Activated CD4-positive, alpha-beta memory T cell treated with anti-CD3 and anti-CD28 coated beads, Interleukin-2, amount 10 ng/mL, durations not matched to agents 7 days and 5 days (primary cell): ENCODE results near the gene SLC35C1. TPM values are rescaled to one million over a fixed set of nuclear protein-coding genes. Genes with fewer than 3 reads are reported as not detected.

Experiments
- CTCF ChIA-PET: fragments of 350-600 bp; sonication (Branson Sonifier 250); formaldehyde crosslinking; loops from one replicate; lab custom pipeline; 2021; ENCODE audit warnings: antibody characterized with exemption, inconsistent platforms; lab: Charles Lee
- POLR2A ChIA-PET: fragments of 350-600 bp; sonication (Branson Sonifier 250); formaldehyde crosslinking; loops from one replicate; lab custom pipeline; 2021; ENCODE audit warnings: antibody characterized with exemption; lab: Charles Lee
- DNase-seq: peaks from one replicate; pipeline ENCODE4 v3.0.0-alpha.2; 2020
- H3K27ac Mint-ChIP-seq: one replicate; pipeline ENCODE4 v1.8.0; 2021; ENCODE audit warnings: mild to moderate bottlenecking, mixed read lengths
- H3K27me3 Mint-ChIP-seq: one replicate; pipeline ENCODE4 v1.8.0; 2021; ENCODE audit warnings: mixed read lengths
- H3K36me3 Mint-ChIP-seq: one replicate; pipeline ENCODE4 v1.8.0; 2021; ENCODE audit warnings: low read depth, mixed read lengths
- H3K4me1 Mint-ChIP-seq: one replicate; pipeline ENCODE4 v1.8.0; 2021; ENCODE audit warnings: mixed read lengths
- H3K4me3 Mint-ChIP-seq: one replicate; pipeline ENCODE4 v1.8.0; 2021; ENCODE audit warnings: mild to moderate bottlenecking, mixed read lengths
- H3K9me3 Mint-ChIP-seq: one replicate; pipeline ENCODE4 v1.8.0; 2021; ENCODE audit warnings: mixed read lengths
- total RNA-seq, 2 experiments: library from RNA; stranded (reverse); gene quantifications; one replicate each; pipeline ENCODE4 v1.2.3, GENCODE V29; 2021

SLC35C1 gene
- 10 to 100 TPM; 15.0 to 17.5 TPM for total RNA-seq

- Mint-ChIP-seq H3K27ac (peak within 1 kb of the TSS; percentile 83), H3K9me3 (no peaks in the 10 kb centered on the region), H3K36me3 (peaks cover 27% of the 10 kb centered on the region), H3K27me3 (no peaks in the 10 kb centered on the region), H3K4me3 (peak within 1 kb of the TSS; percentile 91), H3K4me1 (peaks cover 44% of the 10 kb centered on the region)
- peak; percentile 98 for DNase-seq
- POLR2A ChIA-PET = interaction anchor here (0.6 to 3.9 kb wide), 15 partner anchors 8 to 650 kb away, joined by 3 to 30 read pairs (median 8); partner anchors contain the start of genes CRY2 and PEX16
- CTCF ChIA-PET = interaction anchor here (0.5 to 3.3 kb wide), 6 partner anchors 20 to 201 kb away, joined by 4 to 20 read pairs (median 10); no protein-coding TSS in a partner anchor
Measured at GRCh38 chr11:45804761-45805304, at the start of gene SLC35C1. SLC35C1 (plus strand) TSS chr11:45805149; CDS start chr11:45805802, 653 bp downstream.

- DNase-seq = no peak
- H3K9me3 Mint-ChIP-seq = no peaks in the 10 kb centered on the region
- ChIA-PET POLR2A (no interaction called here), CTCF (interaction anchor here (0.9 kb wide), 1 partner anchor 16 kb away, joined by 4 read pairs; no protein-coding TSS in a partner anchor)
- no peaks in the 10 kb centered on the region for H3K4me1 Mint-ChIP-seq
- no peaks in the 10 kb centered on the region for H3K36me3 Mint-ChIP-seq
- no peak overlapping the region for H3K4me3 Mint-ChIP-seq
- H3K27me3 Mint-ChIP-seq = peaks cover 7% of the 10 kb centered on the region
- H3K27ac Mint-ChIP-seq = no peak overlapping the region
Measured at GRCh38 chr11:45755281-45755859, 49.6 kb upstream of the SLC35C1 start.

DNA sequence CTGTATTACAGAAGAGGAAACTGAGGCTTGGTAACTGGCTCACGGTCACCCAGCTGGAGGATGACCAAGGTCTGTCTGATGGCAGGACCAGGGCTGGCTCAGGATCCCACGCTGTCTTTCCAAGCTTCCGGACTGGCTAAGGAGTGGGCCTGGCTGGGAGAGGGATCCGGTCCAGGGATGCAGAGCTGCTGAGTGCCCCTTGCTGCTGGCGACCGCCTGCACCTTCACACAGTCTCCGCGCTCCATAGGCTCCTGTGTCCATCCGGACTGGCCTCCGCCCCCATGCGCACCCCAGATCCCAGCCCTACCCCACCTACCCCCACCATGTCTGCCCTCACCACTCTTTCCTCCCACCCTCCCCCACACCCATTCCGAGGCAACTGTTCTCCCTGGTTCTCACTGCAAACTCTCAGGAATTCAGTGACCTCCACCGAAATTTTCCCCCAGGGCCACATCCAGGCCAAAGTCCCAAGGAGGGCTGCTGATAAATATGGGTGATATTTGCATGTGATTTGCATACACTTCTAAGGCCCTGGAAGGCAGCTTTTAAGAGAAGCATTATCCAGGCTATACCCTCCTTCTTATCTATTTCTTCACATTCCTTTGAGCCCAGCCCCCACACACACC, 48.5 kb upstream of the SLC35C1 start:
- no peak overlapping the region for H3K4me3 Mint-ChIP-seq
- POLR2A ChIA-PET = no interaction called here

DNA sequence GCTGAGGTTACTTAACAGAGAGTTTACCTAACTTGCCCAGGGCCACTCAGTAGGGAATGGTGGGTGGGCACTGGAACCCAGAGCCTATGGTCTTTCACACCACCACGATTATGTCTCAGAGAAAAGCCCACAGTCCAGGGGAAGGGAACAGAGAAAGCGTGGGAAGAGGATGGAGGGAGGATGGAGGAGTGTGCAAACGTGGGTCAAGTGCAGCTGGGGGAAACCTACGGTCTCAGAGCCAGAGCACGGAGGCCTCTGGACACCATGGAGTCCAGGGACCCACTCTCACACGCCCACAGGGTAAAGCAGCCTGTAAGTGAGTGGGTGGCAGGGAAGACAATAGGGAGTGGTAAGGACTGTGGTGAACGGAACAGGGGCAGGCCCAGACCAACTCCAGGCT, 47.3 kb upstream of the SLC35C1 start:
- Mint-ChIP-seq H3K36me3 (no peaks in the 10 kb centered on the region), H3K9me3 (no peaks in the 10 kb centered on the region), H3K27me3 (peaks cover 3% of the 10 kb centered on the region), H3K4me1 (no peaks in the 10 kb centered on the region), H3K27ac (no peak overlapping the region), H3K4me3 (no peak overlapping the region)
- ChIA-PET CTCF (interaction anchor here (2.0 kb wide), 1 partner anchor 14 kb away, joined by 8 read pairs; no protein-coding TSS in a partner anchor), POLR2A (no interaction called here)
- DNase-seq = no peak

More for the DNA sequence above, 48.5 kb upstream of the SLC35C1 start:
- peaks cover 3% of the 10 kb centered on the region for H3K27me3 Mint-ChIP-seq
- no peak overlapping the region for H3K27ac Mint-ChIP-seq
- no peaks in the 10 kb centered on the region for H3K9me3 Mint-ChIP-seq
- no peak for DNase-seq
- no peaks in the 10 kb centered on the region for H3K36me3 Mint-ChIP-seq
- CTCF ChIA-PET = interaction anchor here (0.6 kb wide), 1 partner anchor 1105 kb away, joined by 3 read pairs; no protein-coding TSS in a partner anchor
- H3K4me1 Mint-ChIP-seq = no peaks in the 10 kb centered on the region

DNA sequence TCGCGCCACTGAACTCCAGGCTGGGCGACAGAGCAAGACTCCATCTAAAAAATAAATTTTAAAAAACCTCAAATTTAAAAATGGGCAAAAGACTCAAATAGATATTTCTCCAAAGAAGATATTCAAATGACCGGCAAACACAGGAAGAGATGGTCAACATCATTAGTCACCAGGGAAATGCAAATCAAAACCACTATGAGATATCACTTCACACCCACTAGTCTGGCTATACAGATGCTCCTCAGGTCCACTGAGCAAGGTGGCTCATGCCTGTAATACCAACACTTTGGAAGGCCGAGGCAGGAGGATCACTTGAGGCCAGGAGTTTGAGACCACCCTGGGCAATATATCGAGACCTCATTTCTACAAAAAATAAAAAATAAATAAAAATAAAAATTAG, 43.3 kb upstream of the SLC35C1 start:
- Mint-ChIP-seq H3K36me3 (no peaks in the 10 kb centered on the region), H3K9me3 (no peaks in the 10 kb centered on the region), H3K4me1 (no peaks in the 10 kb centered on the region), H3K4me3 (no peak overlapping the region), H3K27me3 (peaks cover 18% of the 10 kb centered on the region), H3K27ac (no peak overlapping the region)
- ChIA-PET CTCF (interaction anchor here (1.4 to 2.4 kb wide), 2 partner anchors 9 to 10 kb away, joined by 4 to 7 read pairs; no protein-coding TSS in a partner anchor), POLR2A (no interaction called here)
- DNase-seq = no peak

GRCh38 chr11:45765107-45765668, 39.8 kb upstream of the SLC35C1 start:
- DNase-seq = no peak
- POLR2A ChIA-PET = no interaction called here
- Mint-ChIP-seq H3K4me1 (no peaks in the 10 kb centered on the region), H3K36me3 (no peaks in the 10 kb centered on the region), H3K27ac (no peak overlapping the region), H3K4me3 (no peak overlapping the region), H3K27me3 (peaks cover 27% of the 10 kb centered on the region), H3K9me3 (no peaks in the 10 kb centered on the region)
- CTCF ChIA-PET = no interaction called here

GRCh38 chr11:45765836-45766235, 39.1 kb upstream of the SLC35C1 start:
- Mint-ChIP-seq H3K4me1 (no peaks in the 10 kb centered on the region), H3K9me3 (no peaks in the 10 kb centered on the region), H3K36me3 (no peaks in the 10 kb centered on the region), H3K27ac (no peak overlapping the region), H3K4me3 (no peak overlapping the region), H3K27me3 (peaks cover 29% of the 10 kb centered on the region)
- no peak for DNase-seq
- ChIA-PET POLR2A (no interaction called here), CTCF (no interaction called here)

DNA sequence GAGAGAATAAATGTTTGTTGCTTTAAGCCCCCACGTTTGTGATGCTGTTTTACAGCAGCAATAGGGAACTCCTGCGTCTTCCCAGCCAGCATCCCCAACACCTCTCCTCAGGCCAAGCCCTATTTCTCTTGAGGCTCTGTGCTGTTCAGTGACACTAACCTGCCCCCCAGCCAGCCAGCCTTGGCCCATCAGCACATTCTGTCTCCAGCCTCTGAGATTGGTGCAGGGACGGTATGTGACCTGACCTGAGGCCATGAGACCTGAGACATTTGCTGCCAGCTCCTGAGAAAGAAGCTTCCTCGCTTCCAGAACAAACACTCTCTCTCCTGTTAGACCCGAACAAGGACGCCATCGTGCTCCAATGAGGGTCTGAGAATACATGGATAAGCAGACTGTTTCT, 38.5 kb upstream of the SLC35C1 start:
- Mint-ChIP-seq H3K27ac (no peak overlapping the region), H3K36me3 (no peaks in the 10 kb centered on the region), H3K27me3 (peaks cover 33% of the 10 kb centered on the region), H3K4me3 (no peak overlapping the region), H3K4me1 (peaks cover 4% of the 10 kb centered on the region), H3K9me3 (no peaks in the 10 kb centered on the region)
- no peak for DNase-seq
- ChIA-PET POLR2A (no interaction called here), CTCF (no interaction called here)

GRCh38 chr11:45768486-45768885, 36.5 kb upstream of the SLC35C1 start:
- Mint-ChIP-seq H3K4me3 (no peak overlapping the region), H3K27me3 (peaks cover 29% of the 10 kb centered on the region), H3K4me1 (peaks cover 24% of the 10 kb centered on the region), H3K27ac (no peak overlapping the region), H3K9me3 (no peaks in the 10 kb centered on the region), H3K36me3 (no peaks in the 10 kb centered on the region)
- POLR2A ChIA-PET = no interaction called here
- CTCF ChIA-PET = interaction anchor here (1.0 kb wide), 1 partner anchor 238 kb away, joined by 4 read pairs; no protein-coding TSS in a partner anchor
- DNase-seq = no peak

DNA sequence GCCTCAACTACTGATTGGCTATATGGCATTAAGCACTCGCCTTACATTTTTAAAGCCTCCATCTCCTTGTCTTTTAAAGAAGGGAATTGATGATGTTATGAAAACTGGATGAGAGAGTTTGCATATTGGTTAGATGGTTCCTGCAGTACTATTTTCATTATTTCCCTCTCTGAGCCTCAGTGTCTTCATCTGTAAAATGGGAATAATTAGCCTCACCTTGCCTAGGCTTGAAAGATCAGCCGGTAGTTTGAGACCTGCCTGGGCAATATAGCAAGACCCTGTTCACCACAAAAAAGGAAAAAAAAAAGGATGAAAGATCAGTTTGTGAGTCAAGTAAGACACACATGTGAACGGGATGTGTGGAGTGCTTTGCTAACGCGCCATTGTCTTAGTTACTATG, 35.0 kb upstream of the SLC35C1 start:
- CTCF ChIA-PET = interaction anchor here (0.7 to 3.0 kb wide), 5 partner anchors 8 to 399 kb away, joined by 4 to 27 read pairs (median 19); partner anchors contain the start of gene SLC35C1
- DNase-seq = no peak
- Mint-ChIP-seq H3K27me3 (peaks cover 22% of the 10 kb centered on the region), H3K4me3 (no peak overlapping the region), H3K4me1 (peaks cover 24% of the 10 kb centered on the region), H3K27ac (no peak overlapping the region), H3K36me3 (no peaks in the 10 kb centered on the region), H3K9me3 (no peaks in the 10 kb centered on the region)
- POLR2A ChIA-PET = no interaction called here

GRCh38 chr11:45771193-45771565, 33.8 kb upstream of the SLC35C1 start:
- Mint-ChIP-seq H3K27me3 (peaks cover 18% of the 10 kb centered on the region), H3K9me3 (no peaks in the 10 kb centered on the region), H3K4me1 (peaks cover 24% of the 10 kb centered on the region), H3K27ac (peak overlapping the region; percentile 17), H3K36me3 (no peaks in the 10 kb centered on the region), H3K4me3 (peak overlapping the region; percentile 77)
- peak; percentile 73 for DNase-seq
- POLR2A ChIA-PET = interaction anchor here (0.9 to 2.0 kb wide), 6 partner anchors 31 to 147 kb away, joined by 3 to 16 read pairs (median 5); partner anchors contain the start of genes PEX16 and SLC35C1
- CTCF ChIA-PET = interaction anchor here (0.7 to 3.0 kb wide), 66 partner anchors 9 to 1212 kb away, joined by 3 to 30 read pairs (median 4); partner anchors contain the start of genes CRY2 and SLC35C1

GRCh38 chr11:45771566-45772448, 33.1 kb upstream of the SLC35C1 start:
- Mint-ChIP-seq H3K4me3 (peak overlapping the region; percentile 77), H3K9me3 (no peaks in the 10 kb centered on the region), H3K36me3 (no peaks in the 10 kb centered on the region), H3K4me1 (peaks cover 24% of the 10 kb centered on the region), H3K27me3 (peaks cover 13% of the 10 kb centered on the region), H3K27ac (peak overlapping the region; percentile 17)
- POLR2A ChIA-PET = interaction anchor here (0.9 to 2.0 kb wide), 6 partner anchors 30 to 146 kb away, joined by 3 to 16 read pairs (median 5); partner anchors contain the start of genes PEX16 and SLC35C1
- DNase-seq = peak; percentile 84
- CTCF ChIA-PET = interaction anchor here (0.6 to 3.0 kb wide), 75 partner anchors 9 to 1213 kb away, joined by 3 to 30 read pairs (median 4); partner anchors contain the start of genes CRY2 and SLC35C1
